22Rv1 (cell line): Measurements from ENCODE around the gene TEDC1.

Experiments
- CTCF ChIP-seq: fragments of 450-650 bp; IDR thresholded peaks from 2 replicates; pipeline ENCODE4 v1.5.1; 2017; ENCODE audit warnings: mild to moderate bottlenecking
- ZFX ChIP-seq: fragments of 450-650 bp; IDR thresholded peaks from 2 replicates; pipeline ENCODE4 v1.6.1; 2017; ENCODE audit warnings: antibody characterized with exemption, borderline replicate concordance

DNA sequence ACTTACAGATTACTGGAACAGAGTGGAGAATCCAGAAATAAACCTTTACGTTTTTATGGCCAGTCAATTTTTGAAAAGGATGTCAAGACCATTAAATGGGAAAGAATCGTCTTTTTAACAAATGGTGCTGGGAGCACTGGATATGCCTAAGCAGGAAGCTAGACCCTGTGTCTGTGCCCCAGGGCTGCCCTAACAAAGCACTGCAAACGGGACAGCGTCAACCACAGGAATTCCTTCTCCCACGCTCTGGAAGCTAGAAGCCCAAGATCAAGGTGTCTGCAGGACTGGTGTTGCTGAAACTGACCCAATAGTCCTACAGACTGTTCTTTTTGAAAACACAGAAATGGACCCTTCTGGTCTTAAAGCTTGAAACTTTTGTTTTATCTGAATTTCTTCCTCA is 26.1 kb downstream of the TEDC1 start:
- TF ChIP-seq CTCF: no peak
- no peak for TF ChIP-seq ZFX
